ENCODE results near the gene GPR37. TPM values are rescaled to one million over a fixed set of nuclear protein-coding genes. Genes with fewer than 3 reads are reported as not detected.

The GPR37 gene
- total and polyA plus RNA-seq, 2 donors (not counting 3 experiments of a cell fraction or from before 2014, with no cell fraction given): 0.92 to 2.1 TPM

- CTCF ChIA-PET: interaction anchor here (1.1 to 1.9 kb wide), 3 partner anchors 10 to 713 kb away, joined by 3 to 7 read pairs (median 3); no protein-coding TSS in a partner anchor
- Histone ChIP-seq H3K9me1 (replicated peaks; ENCODE audit: control insufficient read depth, extremely low read depth, insufficient read depth, low read length) (no peaks in the 10 kb centered on the region), H3K79me2 (ENCODE audit: control insufficient read depth, insufficient read depth, low read length) (no peaks in the 10 kb centered on the region), H3K27ac (ENCODE audit: insufficient read depth, low read depth, low read length) (no peak overlapping the region), H3K27me3 (ENCODE audit: control insufficient read depth in 2 of 2, insufficient read depth in 2 of 2, low read length in 2 of 2) (peaks cover 2 to 5% of the 10 kb centered on the region in 2 experiments), H3K4me2 (ENCODE audit: insufficient read depth, low read length) (no peak overlapping the region), H3K36me3 (ENCODE audit: control insufficient read depth in 2 of 2, extremely low read depth in 1 of 2, insufficient read depth in 2 of 2, low read length in 2 of 2) (no peaks in the 10 kb centered on the region), H3K9ac (replicated peaks; ENCODE audit: extremely low read depth, insufficient read depth, low read length) (no peak overlapping the region), H3K4me1 (ENCODE audit: control insufficient read depth, extremely low read depth, insufficient read depth, low read length) (no peaks in the 10 kb centered on the region), H2AFZ (ENCODE audit: low read depth, low read length) (no peak overlapping the region), H4K20me1 (replicated peaks; ENCODE audit: control insufficient read depth, extremely low read depth, insufficient read depth, low read length) (no peaks in the 10 kb centered on the region), H3K9me3 (replicated peaks; ENCODE audit: control insufficient read depth, insufficient read depth, low read length) (no peaks in the 10 kb centered on the region), H3K4me3 (replicated peaks in 1 of 3; ENCODE audit: insufficient read depth in 1 of 3, low read depth in 1 of 3, low read length in 3 of 3) (no peak overlapping the region)
- no peak for TF ChIP-seq MYC (IDR thresholded peaks at IDR 0.05; ENCODE audit: low read depth, low read length)
- no peak for TF ChIP-seq JUN (IDR thresholded peaks at IDR 0.05; ENCODE audit: borderline replicate concordance, insufficient read depth, insufficient read length, low read depth)
- no peak for TF ChIP-seq GATA2 (IDR thresholded peaks at IDR 0.05; ENCODE audit: insufficient read depth, insufficient read length, low read depth, low read length)
- no peak for TF ChIP-seq FOS (IDR thresholded peaks at IDR 0.05; ENCODE audit: borderline replicate concordance, insufficient read depth, low read length)
- no peak for TF ChIP-seq CTCF (IDR thresholded peaks at IDR 0.05; ENCODE audit: extremely low read depth in 1 of 2, insufficient read depth in 1 of 2, low read depth in 1 of 2, low read length in 2 of 2)
- TF ChIP-seq EZH2 (IDR thresholded peaks at IDR 0.05; ENCODE audit: borderline replicate concordance, low read depth, low read length, severe bottlenecking): no peak
- dilution Hi-C loops (cut with MboI; ENCODE audit: extremely low pct_ligation_motif_present, low sequenced_read_pairs) (no loop called here), intact Hi-C loops (cut with micrococcal nuclease) (no loop called here)
- FAIRE-seq (no peak), DNase-seq (ENCODE audit: low read depth, low spot score) (no peak)
- BruUV-seq (replicated peaks): no TSS peak
- POLR2A ChIA-PET: no interaction called here
Observed at GRCh38 chr7:124813994-124814798, 48.6 kb upstream of the GPR37 start.

Data from endothelial cell of umbilical vein (primary cell).